ENCODE measurements around the gene NSUN7. TPM values are rescaled to one million over a fixed set of nuclear protein-coding genes. Genes with fewer than 3 reads are reported as not detected.
A peak's percentile ranks its signal among the peaks of the same experiment; 100 is the strongest.

Gene NSUN7
- total RNA-seq, 6 experiments from 2014 or later: not detected

GRCh38 chr4:40713798-40714197 lies 36.0 kb upstream of the NSUN7 start:
- no peak overlapping the region for H3K27ac Mint-ChIP-seq
- DNase-seq: no peak
- H3K27me3 Mint-ChIP-seq (ENCODE audit: insufficient read depth): peaks cover 14% of the 10 kb centered on the region
- no peaks in the 10 kb centered on the region for H3K36me3 Mint-ChIP-seq (ENCODE audit: low read depth)
- no peak for TF ChIP-seq CTCF (IDR thresholded peaks at IDR 0.05)
- no peaks in the 10 kb centered on the region for H3K9me3 Mint-ChIP-seq
- H3K4me3 Mint-ChIP-seq: no peak overlapping the region
- peaks cover 13% of the 10 kb centered on the region; the same call in 1 of the 2 replicates for H3K4me1 Mint-ChIP-seq (ENCODE audit: low read depth)

GRCh38 chr4:40718586-40718985 lies 31.2 kb upstream of the NSUN7 start:
- no peak overlapping the region for H3K4me3 Mint-ChIP-seq

GRCh38 chr4:40719008-40719623 lies 30.6 kb upstream of the NSUN7 start:
- peak; percentile 78 for TF ChIP-seq CTCF (IDR thresholded peaks at IDR 0.05)
- Mint-ChIP-seq H3K9me3 (no peaks in the 10 kb centered on the region), H3K4me1 (ENCODE audit: low read depth) (no peaks in the 10 kb centered on the region), H3K4me3 (no peak overlapping the region), H3K27me3 (ENCODE audit: insufficient read depth) (peaks cover 2% of the 10 kb centered on the region; the same call in 1 of the 2 replicates), H3K36me3 (ENCODE audit: low read depth) (no peaks in the 10 kb centered on the region), H3K27ac (no peak overlapping the region)
- peak; percentile 52 for DNase-seq

More at GRCh38 chr4:40718586-40718985, 31.2 kb upstream of the NSUN7 start:
- H3K27me3 Mint-ChIP-seq (ENCODE audit: insufficient read depth): peaks cover 2% of the 10 kb centered on the region; the same call in 1 of the 2 replicates
- H3K4me1 Mint-ChIP-seq (ENCODE audit: low read depth): no peaks in the 10 kb centered on the region
- no peak overlapping the region for H3K27ac Mint-ChIP-seq
- no peak for DNase-seq
- TF ChIP-seq CTCF (IDR thresholded peaks at IDR 0.05): no peak
- no peaks in the 10 kb centered on the region for H3K36me3 Mint-ChIP-seq (ENCODE audit: low read depth)
- H3K9me3 Mint-ChIP-seq: no peaks in the 10 kb centered on the region

- no peak overlapping the region for H3K27ac Mint-ChIP-seq
- no peaks in the 10 kb centered on the region for H3K9me3 Mint-ChIP-seq
- no peaks in the 10 kb centered on the region for H3K36me3 Mint-ChIP-seq (ENCODE audit: low read depth)
- DNase-seq: no peak
- no peak for TF ChIP-seq CTCF (IDR thresholded peaks at IDR 0.05)
- no peaks in the 10 kb centered on the region for H3K4me1 Mint-ChIP-seq (ENCODE audit: low read depth)
- H3K4me3 Mint-ChIP-seq: no peak overlapping the region
- peaks cover 2% of the 10 kb centered on the region; the same call in 1 of the 2 replicates for H3K27me3 Mint-ChIP-seq (ENCODE audit: insufficient read depth)
Measured at GRCh38 chr4:40720351-40720750, 29.4 kb upstream of the NSUN7 start.

GRCh38 chr4:40720916-40721315 lies 28.8 kb upstream of the NSUN7 start:
- DNase-seq: no peak
- TF ChIP-seq CTCF (IDR thresholded peaks at IDR 0.05): no peak
- Mint-ChIP-seq H3K36me3 (ENCODE audit: low read depth) (no peaks in the 10 kb centered on the region), H3K9me3 (no peaks in the 10 kb centered on the region), H3K4me1 (ENCODE audit: low read depth) (no peaks in the 10 kb centered on the region), H3K27ac (no peak overlapping the region), H3K4me3 (no peak overlapping the region), H3K27me3 (ENCODE audit: insufficient read depth) (peaks cover 2% of the 10 kb centered on the region; the same call in 1 of the 2 replicates)
